GM12874 (cell line): ENCODE results near the gene MBNL1.

Source experiments
- TF ChIP-seq, protein P1 (sequence below): IDR thresholded peaks from 2 replicates; pipeline ENCODE4 v1.5.1; 2011; ENCODE audit warnings: low read depth, mild to moderate bottlenecking, control low read depth, low read length, moderate library complexity; ENCODE audit not compliant: insufficient read depth

Gene MBNL1

DNA sequence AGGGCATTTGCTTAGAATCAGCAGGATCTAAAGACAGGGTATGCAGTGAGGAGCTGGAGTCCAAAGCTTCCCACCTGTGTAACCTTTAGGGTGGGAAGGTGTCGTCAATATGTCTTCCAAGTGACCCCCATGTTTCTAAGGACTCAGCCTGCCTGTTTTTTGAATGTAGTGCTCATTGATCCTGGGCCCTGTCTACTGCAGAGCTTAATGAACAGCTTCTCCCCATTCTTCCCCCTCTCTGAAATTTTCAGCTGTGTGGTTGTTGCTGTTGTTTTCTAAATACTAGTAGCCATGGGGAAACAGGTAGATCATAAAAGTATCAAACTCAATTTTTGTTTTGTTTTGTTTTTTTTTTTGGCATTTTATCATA lies 39.7 kb downstream of the MBNL1 start:
- TF ChIP-seq, protein P1, sequence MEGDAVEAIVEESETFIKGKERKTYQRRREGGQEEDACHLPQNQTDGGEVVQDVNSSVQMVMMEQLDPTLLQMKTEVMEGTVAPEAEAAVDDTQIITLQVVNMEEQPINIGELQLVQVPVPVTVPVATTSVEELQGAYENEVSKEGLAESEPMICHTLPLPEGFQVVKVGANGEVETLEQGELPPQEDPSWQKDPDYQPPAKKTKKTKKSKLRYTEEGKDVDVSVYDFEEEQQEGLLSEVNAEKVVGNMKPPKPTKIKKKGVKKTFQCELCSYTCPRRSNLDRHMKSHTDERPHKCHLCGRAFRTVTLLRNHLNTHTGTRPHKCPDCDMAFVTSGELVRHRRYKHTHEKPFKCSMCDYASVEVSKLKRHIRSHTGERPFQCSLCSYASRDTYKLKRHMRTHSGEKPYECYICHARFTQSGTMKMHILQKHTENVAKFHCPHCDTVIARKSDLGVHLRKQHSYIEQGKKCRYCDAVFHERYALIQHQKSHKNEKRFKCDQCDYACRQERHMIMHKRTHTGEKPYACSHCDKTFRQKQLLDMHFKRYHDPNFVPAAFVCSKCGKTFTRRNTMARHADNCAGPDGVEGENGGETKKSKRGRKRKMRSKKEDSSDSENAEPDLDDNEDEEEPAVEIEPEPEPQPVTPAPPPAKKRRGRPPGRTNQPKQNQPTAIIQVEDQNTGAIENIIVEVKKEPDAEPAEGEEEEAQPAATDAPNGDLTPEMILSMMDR, result no peak

GRCh38 chr3:152309031-152309430 lies 40.3 kb downstream of the MBNL1 start:
- TF ChIP-seq, protein P1, result no peak

- TF ChIP-seq, protein P1, result no peak
Observed at GRCh38 chr3:152309535-152310307, 41.0 kb downstream of the MBNL1 start.

DNA sequence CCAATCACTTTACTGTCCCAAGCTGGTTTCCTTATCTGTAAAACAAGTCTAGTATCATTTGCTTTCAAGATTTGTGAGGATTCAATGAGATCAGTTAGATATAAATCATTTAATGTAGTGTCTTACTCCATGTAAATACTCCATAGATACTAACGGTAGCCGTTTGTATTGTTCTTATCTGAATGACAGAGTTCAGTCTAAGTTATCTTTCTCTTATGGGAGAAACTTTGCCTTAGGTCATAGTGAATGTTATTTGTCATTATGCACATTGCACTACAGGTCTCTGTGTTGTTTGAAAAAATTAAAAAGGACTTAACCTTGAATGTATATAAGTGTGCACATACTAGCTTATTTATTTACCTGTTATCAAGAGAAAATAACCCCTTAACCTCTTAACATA lies 44.7 kb downstream of the MBNL1 start:
- TF ChIP-seq, protein P1, result no peak

- TF ChIP-seq, protein P1, result no peak
Observed at GRCh38 chr3:152313914-152314313, 45.2 kb downstream of the MBNL1 start.

DNA sequence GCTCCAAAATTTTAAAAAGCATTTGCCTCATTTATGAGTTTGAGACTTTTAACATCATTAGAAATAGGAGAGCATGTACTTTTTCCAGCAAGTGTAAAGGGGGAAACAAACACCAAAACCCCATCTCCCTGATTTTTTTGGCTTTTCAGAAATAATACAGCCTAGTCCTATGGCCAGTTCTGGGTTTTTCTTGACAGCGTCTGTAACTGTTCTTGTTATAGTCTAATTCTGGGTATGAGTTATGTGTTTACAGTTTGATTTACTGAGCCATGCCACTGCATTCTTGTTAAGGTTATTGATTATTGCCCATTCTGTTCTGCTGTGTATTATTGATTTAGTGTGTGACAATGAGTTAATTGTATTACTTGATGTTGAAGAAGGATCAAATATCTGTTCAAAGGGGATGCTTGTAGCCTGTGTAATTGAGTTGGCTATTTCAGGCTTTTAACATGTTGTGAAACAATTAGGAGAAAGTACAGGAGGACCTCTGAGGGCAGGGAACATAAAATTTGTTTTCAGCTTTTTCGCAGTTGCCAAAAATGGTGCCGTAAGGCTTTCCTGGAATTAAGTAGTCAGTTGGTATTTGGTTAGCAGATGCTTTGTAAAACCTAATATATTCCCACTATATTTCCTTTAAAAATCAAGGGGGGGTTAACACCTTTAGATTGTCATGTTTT lies 46.1 kb downstream of the MBNL1 start:
- TF ChIP-seq, protein P1, result no peak

GRCh38 chr3:152315623-152316022 lies 46.9 kb downstream of the MBNL1 start:
- TF ChIP-seq, protein P1, result no peak
